ENCODE data around the gene TAF6L. TPM values are rescaled to one million over a fixed set of nuclear protein-coding genes. Genes with fewer than 3 reads are reported as not detected.

TAF6L gene
- total and polyA plus RNA-seq, 9 of the 15 experiments (the other 6 are each of a cell fraction or from before 2014, with no cell fraction given): 0.04 to 45.5 (median 20.8) TPM

GRCh38 chr11:62787005-62787759 is 16.0 kb downstream of the TAF6L start, which contains the start of gene TMEM179B (continued):
- TF ChIP-seq ZBTB12 (CRISPR knock-in tag; IDR thresholded peaks at IDR 0.05) (peak; percentile 92), ZBED1 (IDR thresholded peaks at IDR 0.05) (no peak; the same call in 1 of the 2 replicates), NEUROD1 (IDR thresholded peaks at IDR 0.05; ENCODE audit: borderline replicate concordance, low read depth, low read length, partially characterized antibody) (peak; percentile 72), ESRRB (CRISPR knock-in tag; IDR thresholded peaks at IDR 0.05; ENCODE audit: borderline replicate concordance) (no peak), CXXC5 (CRISPR knock-in tag; IDR thresholded peaks at IDR 0.05) (peak; percentile 86), HCFC1 (IDR thresholded peaks at IDR 0.05; ENCODE audit: low read depth, low read length) (peak; percentile 76), IRF1 (CRISPR knock-in tag; IDR thresholded peaks at IDR 0.05; ENCODE audit: borderline replicate concordance) (peak; percentile 92), HBP1 (CRISPR knock-in tag; IDR thresholded peaks at IDR 0.05) (no peak), THAP7 (CRISPR knock-in tag; IDR thresholded peaks at IDR 0.05) (peak; percentile 63), ATF7 (IDR thresholded peaks at IDR 0.05) (peak; percentile 91), ARID1B (IDR thresholded peaks at IDR 0.05) (peak; percentile 13; the same call in 1 of the 2 replicates), FOXA3 (CRISPR knock-in tag; conservative IDR thresholded peaks at IDR 0.05 in 1 of 2, IDR thresholded peaks at IDR 0.05 in 1 of 2) (peak in 1 of 2 experiments; percentile 77; a peak in 3 of 4 replicates), NR1H2 (CRISPR knock-in tag; IDR thresholded peaks at IDR 0.05) (no peak), ARID4B (CRISPR knock-in tag; IDR thresholded peaks at IDR 0.05) (peak; percentile 95), HES1 (IDR thresholded peaks at IDR 0.05; ENCODE audit: low read depth) (no peak), SMAD3 (CRISPR knock-in tag; conservative IDR thresholded peaks at IDR 0.05) (0 out of 2 replicates have a peak, but pooled peaks have one; percentile 10)
